ENCODE results near the gene MSH2. TPM values are rescaled to one million over a fixed set of nuclear protein-coding genes. Genes with fewer than 3 reads are reported as not detected.
"Not testable (repeated sequence)": the region's sequence is repeated elsewhere in the genome, so short reads cannot be mapped to it uniquely, and the experiment has no call there.

MSH2 gene
- total and polyA plus RNA-seq, 2 of the 13 experiments (the other 11 are each of a cell fraction or from before 2014, with no cell fraction given), result 19.9 to 76.3 TPM

GRCh38 chr2:47501374-47502200, 98.6 kb downstream of the MSH2 start (continued):
- TF ChIP-seq AFF4 (CRISPR knock-in tag; IDR thresholded peaks at IDR 0.05), result no peak

GRCh38 chr2:47502498-47502897, 99.5 kb downstream of the MSH2 start:
- ATAC-seq; POLR2A ChIA-PET; DNase-seq (ENCODE audit: low spot score): not testable (repeated sequence)

More at GRCh38 chr2:47502498-47502897, 99.5 kb downstream of the MSH2 start:
- H3K27ac ChIP-seq (ENCODE audit: extremely low read length, insufficient read depth, low read length); BruUV-seq (replicated peaks); H3K4me1 ChIP-seq (ENCODE audit: insufficient read depth, low read length); H4K20me1 ChIP-seq (ENCODE audit: insufficient read depth, low read length); H2AFZ ChIP-seq (ENCODE audit: low read length); H3K79me2 ChIP-seq (ENCODE audit: insufficient read depth, low read length); H3K27me3 ChIP-seq (ENCODE audit: control insufficient read depth in 1 of 2, insufficient read depth in 2 of 2, low read length in 2 of 2); H3K9ac ChIP-seq (ENCODE audit: insufficient read depth, low read depth, low read length); H3K4me2 ChIP-seq (ENCODE audit: low read depth, low read length); intact Hi-C loops (cut with micrococcal nuclease; ENCODE audit: unreplicated experiment); H3K36me3 ChIP-seq (replicated peaks in 1 of 2; ENCODE audit: control insufficient read depth in 1 of 2, insufficient read depth in 2 of 2, low read length in 2 of 2); in situ Hi-C loops (cut with HindIII; ENCODE audit: extremely low pct_ligation_motif_present, low pct_unique_long_range_greater_than_20kb); FAIRE-seq; H3K4me3 ChIP-seq (replicated peaks in 1 of 3; ENCODE audit: insufficient read depth in 1 of 3, low read depth in 2 of 3, low read length in 3 of 3); CTCF ChIA-PET (ENCODE audit: low intra/inter-chr PET ratio, low total read pairs): not testable (repeated sequence)
- peaks cover 22% of the 10 kb centered on the region for H3K9me3 ChIP-seq (ENCODE audit: low read length)
- 6% methylated on average over 2 of the region's 2 CpGs for WGBS (ENCODE audit: low lambda C conversion rate)
